Adrenal gland (tissue), 12 donors: ENCODE measurements around the gene PIP4K2C. TPM values are rescaled to one million over a fixed set of nuclear protein-coding genes. Genes with fewer than 3 reads are reported as not detected.
A peak's percentile ranks its signal among the peaks of the same experiment; 100 is the strongest.
"Not testable (repeated sequence)": the region's sequence is repeated elsewhere in the genome, so short reads cannot be mapped to it uniquely, and the experiment has no call there.

Source experiments
- DNase-seq, 7 donors: peaks; one replicate each; pipeline ENCODE4 v3.0.0-alpha.2; 2019 to 2020
- H3K27ac ChIP-seq, 5 donors: fragments of 200-600 bp; sonication (generic) in 4 of 5; 1 replicate in 3 of 5; 2 replicates in 2 of 5; pipeline versions ENCODE4 v1.5.1 to v1.8.0; 2016 to 2020; ENCODE audit warnings: mild to moderate bottlenecking in 1 of 5
- H3K27me3 ChIP-seq: fragments of 200-600 bp; 2 replicates; pipeline ENCODE4 v1.8.0; 2021
- H3K36me3 ChIP-seq, 2 donors: fragments of 200-600 bp; replicated peaks in 1 of 2; 1 replicate in 1 of 2; 2 replicates in 1 of 2; pipeline versions ENCODE4 v1.5.1 to v1.8.0; 2018 to 2022
- H3K4me1 ChIP-seq, 2 donors: fragments of 200-600 bp; replicated peaks in 1 of 2; 1 replicate in 1 of 2; 2 replicates in 1 of 2; pipeline versions ENCODE4 v1.5.1 to v1.8.0; 2018 to 2021
- H3K4me3 ChIP-seq, 4 donors: fragments of 200-600 bp; sonication (generic) in 3 of 4; one replicate each; pipeline ENCODE4 v1.5.1; 2016 to 2018
- H3K9me3 ChIP-seq, 3 donors: fragments of 200-600 bp; sonication (generic) in 1 of 3; replicated peaks in 1 of 3; 1 replicate in 2 of 3; 2 replicates in 1 of 3; pipeline versions ENCODE4 v1.5.1 to v1.8.0; 2016 to 2021
- POLR2A ChIP-seq, 2 donors: fragments of 450-650 bp; IDR thresholded peaks; one replicate each; pipeline ENCODE4 v1.6.1; 2017; ENCODE audit warnings: antibody characterized with exemption in 2 of 2, mild to moderate bottlenecking in 2 of 2, moderate library complexity in 1 of 2
- WGBS, 4 donors: extraction: QIAGEN DNeasy Blood & Tissue Kit in 2 of 4; methylation state at CpG; one replicate each; pipeline versions ENCODE4 v1.1.5 to v1.1.7; 2013 to 2017; 5-methylcytosine and 5-hydroxymethylcytosine counted together
- intact Hi-C, 2 donors: fragments of 100-400 bp; cut with DNase I; formaldehyde crosslinking; loops; one replicate each; pipeline versions ENCODE4 v1.14.1 to v1.15.0; 2022 to 2023
- polyA plus RNA-seq, 3 donors: library from polyadenylated mRNA; stranded (reverse); fragments of 200-250 nt in 2 of 3; fragments of 350-450 nt in 1 of 3; fragmentation: Illumina TruSeq in 1 of 3; extraction: RNeasy Lipid Tissue Mini Kit (QIAGEN cat#74804) in 1 of 3; gene quantifications; one replicate each; pipeline ENCODE4 v1.2.3, GENCODE V29; 2013 to 2014
- total RNA-seq, 9 donors: library from RNA; depleted of rRNA in 4 of 9; stranded (reverse); fragments of >200 nt in 4 of 9; fragments of 120-200 nt in 1 of 9; fragmentation: NEBNext Ultra II Directional in 1 of 9; extraction: Animal tissue kit (Norgen Biotek cat#: 25700) in 1 of 9; gene quantifications; one replicate each; pipeline versions ENCODE4 v1.1.0 to v1.2.4, GENCODE V29; 2013 to 2023
- TF ChIP-seq, protein P1 (sequence below), 6 experiments: fragments of 450-650 bp in 4 of 6; fragments of 200-600 bp in 2 of 6; sonication (generic) in 1 of 6; IDR thresholded peaks; 1 replicate in 5 of 6; 2 replicates in 1 of 6; pipeline versions ENCODE4 v1.5.1 to v1.8.0; 2016 to 2021; ENCODE audit warnings: antibody characterized with exemption in 6 of 6, mild to moderate bottlenecking in 2 of 6, moderate library complexity in 1 of 6
- donor health status: healthy with polysubstance abuse.
- donor health status: Bipolar disorder and iron deficiency.
- donor health status: DM: yes; HTN: yes; CAD: no.
- donor health status: DM: no; HTN: no; CAD: no.
- donor health status: DM: no; HTN: no; CAD: no.
- donor health status: DM: yes; HTN: yes; CAD: no.

The PIP4K2C gene
- total and polyA plus RNA-seq, 12 donors: 8.1 to 75.9 (median 28.2) TPM

DNA sequence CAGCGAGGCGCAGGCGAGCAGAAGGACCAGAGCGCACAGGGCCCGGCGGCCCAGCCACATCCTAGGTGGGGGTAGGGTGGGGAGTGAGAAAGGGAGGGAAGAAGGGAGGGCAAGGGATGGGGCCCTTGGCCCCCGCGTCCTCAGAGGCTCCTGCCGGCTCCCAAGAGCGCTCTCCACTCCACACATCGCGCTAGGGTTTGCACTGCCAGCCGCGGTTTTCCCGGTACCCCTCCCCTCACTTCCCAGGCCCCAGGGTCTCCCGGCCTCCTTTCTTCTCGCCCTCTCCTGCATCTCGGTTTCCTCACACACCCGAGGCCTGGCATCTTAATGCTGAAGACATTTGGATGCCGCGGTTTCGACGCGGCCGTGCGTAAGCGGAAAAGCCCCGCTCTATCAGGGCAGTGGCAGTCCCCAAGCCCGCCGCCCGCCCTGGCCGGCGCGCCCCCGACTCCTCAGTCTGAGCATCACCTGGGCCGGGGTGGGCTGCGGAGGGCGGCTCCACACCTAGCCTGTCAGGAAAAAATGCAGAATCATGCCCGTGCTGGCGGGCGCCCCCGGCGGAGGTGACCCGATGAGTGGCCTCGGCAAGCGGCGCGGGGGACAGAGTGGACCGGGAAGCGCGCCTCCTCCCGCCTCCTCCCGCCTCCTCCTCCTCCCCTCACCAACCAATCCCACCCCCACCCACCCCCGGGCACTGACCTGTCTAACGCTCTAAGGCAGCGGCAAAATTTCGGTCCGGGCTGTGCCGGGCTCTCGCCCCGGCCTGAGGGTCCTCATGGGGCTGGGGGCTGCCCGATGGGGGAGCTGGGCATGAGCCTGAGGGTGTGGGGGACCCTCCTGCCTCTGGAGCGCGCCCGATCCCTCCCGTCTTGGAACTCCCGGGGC is 41.3 kb downstream of the PIP4K2C start:
- H3K4me1 ChIP-seq: peaks cover 15 to 23% of the 10 kb centered on the region in 2 donors
- DNase-seq: peak in 2 of 7 donors; percentile 19 to 23
- H3K9me3 ChIP-seq: no peaks in the 10 kb centered on the region
- no peak overlapping the region for H3K27ac ChIP-seq
- no peak for TF ChIP-seq POLR2A (IDR thresholded peaks at IDR 0.05)
- TF ChIP-seq, protein P1, sequence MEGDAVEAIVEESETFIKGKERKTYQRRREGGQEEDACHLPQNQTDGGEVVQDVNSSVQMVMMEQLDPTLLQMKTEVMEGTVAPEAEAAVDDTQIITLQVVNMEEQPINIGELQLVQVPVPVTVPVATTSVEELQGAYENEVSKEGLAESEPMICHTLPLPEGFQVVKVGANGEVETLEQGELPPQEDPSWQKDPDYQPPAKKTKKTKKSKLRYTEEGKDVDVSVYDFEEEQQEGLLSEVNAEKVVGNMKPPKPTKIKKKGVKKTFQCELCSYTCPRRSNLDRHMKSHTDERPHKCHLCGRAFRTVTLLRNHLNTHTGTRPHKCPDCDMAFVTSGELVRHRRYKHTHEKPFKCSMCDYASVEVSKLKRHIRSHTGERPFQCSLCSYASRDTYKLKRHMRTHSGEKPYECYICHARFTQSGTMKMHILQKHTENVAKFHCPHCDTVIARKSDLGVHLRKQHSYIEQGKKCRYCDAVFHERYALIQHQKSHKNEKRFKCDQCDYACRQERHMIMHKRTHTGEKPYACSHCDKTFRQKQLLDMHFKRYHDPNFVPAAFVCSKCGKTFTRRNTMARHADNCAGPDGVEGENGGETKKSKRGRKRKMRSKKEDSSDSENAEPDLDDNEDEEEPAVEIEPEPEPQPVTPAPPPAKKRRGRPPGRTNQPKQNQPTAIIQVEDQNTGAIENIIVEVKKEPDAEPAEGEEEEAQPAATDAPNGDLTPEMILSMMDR (IDR thresholded peaks at IDR 0.05): no peak
- 0 to 2% (median 1%) methylated on average over 22 to 67 of the region's 67 CpGs for WGBS, 4 donors
- H3K36me3 ChIP-seq: no peaks in the 10 kb centered on the region
- intact Hi-C loops: no loop called here
- peaks cover 43% of the 10 kb centered on the region for H3K27me3 ChIP-seq
- peak overlapping the region in 2 of 4 donors; percentile 13 to 72 for H3K4me3 ChIP-seq

DNA sequence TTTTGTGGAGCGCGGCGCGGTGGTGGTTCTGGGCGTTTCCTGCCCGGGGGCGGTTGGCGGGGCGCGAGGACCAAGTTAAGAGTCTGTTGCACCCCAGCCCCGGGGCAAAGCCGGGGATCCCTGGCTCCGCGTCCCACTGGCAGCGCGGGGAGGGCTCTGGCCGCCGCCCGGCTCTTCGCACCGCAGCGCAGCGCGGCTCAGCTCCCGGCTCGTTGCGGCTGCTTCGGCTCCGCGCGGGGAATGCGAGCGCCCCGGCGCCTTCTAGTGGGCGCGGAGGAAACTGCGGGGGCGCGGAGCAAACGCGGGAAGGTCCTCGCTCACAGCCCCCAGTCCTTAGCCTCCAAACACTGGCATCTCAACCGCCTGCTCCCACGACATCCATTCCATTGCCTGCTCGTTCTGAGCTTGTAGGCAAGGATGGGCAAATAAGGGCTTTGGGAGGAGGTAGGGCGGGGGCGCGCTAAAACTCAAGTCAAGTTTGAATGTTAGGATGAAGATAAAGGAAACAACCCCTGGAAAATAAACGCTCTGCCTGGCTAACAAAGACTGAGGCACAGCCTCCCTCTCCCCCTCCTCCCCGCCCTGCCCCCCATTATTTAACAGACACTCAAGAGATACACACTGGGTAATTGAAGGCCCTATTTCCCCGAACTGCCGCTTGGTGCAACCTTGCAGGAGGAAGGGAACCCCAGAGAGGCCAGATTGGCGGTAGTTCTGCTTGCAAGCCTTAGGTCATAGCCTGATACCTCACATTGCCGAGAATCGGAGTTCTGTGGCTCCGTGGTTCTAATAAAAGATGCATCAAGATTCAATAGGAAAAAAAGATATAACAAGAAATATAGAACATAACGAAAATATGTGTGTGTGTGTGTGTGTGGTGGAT is 42.2 kb downstream of the PIP4K2C start, which contains the start of gene B4GALNT1:
Gene B4GALNT1 (minus strand): TSS at position 244 of the 883 bp plus-strand sequence. CDS start 1,069 bp downstream, outside the sequence.
- Histone ChIP-seq H3K27ac (no peak within 1 kb of the TSS), H3K36me3 (no peaks in the 10 kb centered on the region), H3K4me3 (peak within 1 kb of the TSS in 2 of 4 donors; percentile 13 to 72), H3K27me3 (peaks cover 36% of the 10 kb centered on the region), H3K9me3 (no peaks in the 10 kb centered on the region), H3K4me1 (peaks cover 15 to 16% of the 10 kb centered on the region in 2 donors)
- peak in 5 of 7 donors; percentile 44 to 60 (median 54) for DNase-seq
- WGBS, 4 donors: 2 to 13% (median 5%) methylated on average over 13 to 58 of the region's 58 CpGs
- intact Hi-C loops: no loop called here
- no peak for TF ChIP-seq POLR2A (IDR thresholded peaks at IDR 0.05)
- TF ChIP-seq, protein P1 (IDR thresholded peaks at IDR 0.05): peak; percentile 65 to 91 (median 74)

DNA sequence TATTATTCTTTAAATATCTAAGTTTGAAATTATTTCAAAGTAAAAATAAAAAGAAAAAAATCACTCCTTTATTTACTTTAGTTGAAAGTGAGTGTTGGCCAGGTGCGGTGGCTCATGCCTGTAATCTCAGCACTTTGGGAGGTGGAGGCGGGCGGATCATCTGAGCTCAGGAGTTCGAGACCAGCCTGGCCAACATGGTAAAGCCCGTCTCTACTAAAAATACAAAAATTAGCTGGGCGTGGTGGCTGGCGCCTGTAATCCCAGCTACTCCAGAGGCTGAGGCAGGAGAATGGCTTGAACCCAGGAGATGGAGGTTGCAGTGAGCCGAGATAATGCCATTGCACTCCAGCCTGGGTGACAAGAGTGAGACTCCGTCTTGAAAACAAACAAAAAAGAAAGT is 45.7 kb downstream of the PIP4K2C start:
- Histone ChIP-seq H3K4me1 (peaks cover 14 to 16% of the 10 kb centered on the region in 2 donors), H3K27me3 (peaks cover 38% of the 10 kb centered on the region)
- DNase-seq, intact Hi-C loops, H3K36me3 ChIP-seq, H3K9me3 ChIP-seq, H3K4me3 ChIP-seq, H3K27ac ChIP-seq: not testable (repeated sequence)
- 77 to 85% (median 80%) methylated on average over 9 of the region's 9 CpGs for WGBS, 4 donors

DNA sequence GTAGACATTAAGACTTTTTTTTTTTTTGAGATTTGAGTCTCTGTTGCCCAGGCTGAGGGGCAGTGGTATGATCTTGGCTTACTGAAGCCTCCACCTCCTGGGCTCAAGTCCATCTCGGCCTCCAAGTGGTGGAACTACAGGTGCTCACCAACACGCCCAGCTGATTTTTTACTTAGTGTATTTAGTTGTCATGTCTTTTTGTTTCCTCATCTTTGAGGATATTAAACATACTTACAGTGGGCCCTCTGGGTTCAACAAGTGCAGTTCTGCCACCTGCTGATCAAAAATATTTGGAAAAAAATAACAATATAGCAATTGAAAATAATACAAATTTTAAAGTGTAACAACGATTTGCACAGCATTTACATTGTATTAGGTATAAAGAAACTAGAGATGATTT is 46.4 kb downstream of the PIP4K2C start:
- Histone ChIP-seq H3K4me3 (no peak overlapping the region), H3K9me3 (no peaks in the 10 kb centered on the region), H3K27ac (no peak overlapping the region), H3K27me3 (peaks cover 31% of the 10 kb centered on the region), H3K4me1 (peaks cover 8 to 9% of the 10 kb centered on the region in 2 donors), H3K36me3 (no peaks in the 10 kb centered on the region)
- 66 to 73% (median 69%) methylated on average over 3 of the region's 3 CpGs for WGBS, 4 donors
- TF ChIP-seq, protein P1 (IDR thresholded peaks at IDR 0.05): no peak
- TF ChIP-seq POLR2A (IDR thresholded peaks at IDR 0.05): no peak
- no peak for DNase-seq
- intact Hi-C loops: no loop called here
